ENCODE data around the gene DNAH17.

The DNAH17 gene

DNA sequence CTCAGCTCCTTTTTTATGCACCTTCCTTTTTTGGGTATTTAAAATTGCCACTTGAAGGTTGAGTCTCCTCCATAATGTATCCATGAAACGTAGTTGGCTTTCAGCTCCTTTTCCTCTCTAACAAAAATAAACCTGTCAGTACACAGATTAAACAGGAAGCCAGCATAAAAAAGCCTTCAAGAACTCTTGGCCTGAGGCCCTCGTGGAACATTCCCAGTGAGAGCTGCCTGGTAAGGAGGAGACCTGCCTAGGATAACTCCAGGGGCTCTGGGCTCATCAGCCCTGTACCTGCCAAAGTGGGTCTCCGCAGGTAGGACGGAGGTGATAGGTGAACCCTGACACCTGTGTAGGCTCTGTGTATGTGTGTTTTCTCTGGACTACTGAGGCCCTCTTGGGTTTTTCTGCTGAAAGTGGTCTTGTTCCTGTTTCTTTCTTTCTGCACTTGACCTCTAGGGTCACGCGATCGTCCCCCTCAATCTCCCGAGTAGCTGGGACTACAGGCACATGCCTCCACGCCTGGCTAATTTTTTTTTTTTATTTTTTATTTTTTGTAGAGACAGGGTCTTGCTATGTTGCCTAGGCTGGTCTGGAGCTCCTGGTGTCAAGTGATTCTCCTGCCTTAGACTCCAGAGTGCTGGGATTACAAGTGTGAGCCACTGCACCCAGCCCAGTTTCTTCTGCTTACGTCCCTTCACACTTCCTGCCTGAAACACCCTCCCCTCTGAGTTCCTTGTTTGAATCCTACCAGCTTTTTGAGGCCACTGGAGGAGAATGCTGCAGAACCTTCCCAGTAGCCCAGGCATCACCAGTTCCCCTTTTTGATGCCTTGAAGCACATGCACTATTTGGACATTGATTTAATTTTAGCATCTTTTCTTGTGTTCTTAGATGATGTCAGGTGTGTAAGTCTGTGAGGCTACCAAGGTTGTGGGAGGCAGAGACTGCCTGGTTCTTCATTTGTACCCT, 188.9 kb downstream of the DNAH17 start:
- DNase-seq = no peak

GRCh38 chr17:78384479-78385175, 192.6 kb downstream of the DNAH17 start:
- DNase-seq = no peak

DNA sequence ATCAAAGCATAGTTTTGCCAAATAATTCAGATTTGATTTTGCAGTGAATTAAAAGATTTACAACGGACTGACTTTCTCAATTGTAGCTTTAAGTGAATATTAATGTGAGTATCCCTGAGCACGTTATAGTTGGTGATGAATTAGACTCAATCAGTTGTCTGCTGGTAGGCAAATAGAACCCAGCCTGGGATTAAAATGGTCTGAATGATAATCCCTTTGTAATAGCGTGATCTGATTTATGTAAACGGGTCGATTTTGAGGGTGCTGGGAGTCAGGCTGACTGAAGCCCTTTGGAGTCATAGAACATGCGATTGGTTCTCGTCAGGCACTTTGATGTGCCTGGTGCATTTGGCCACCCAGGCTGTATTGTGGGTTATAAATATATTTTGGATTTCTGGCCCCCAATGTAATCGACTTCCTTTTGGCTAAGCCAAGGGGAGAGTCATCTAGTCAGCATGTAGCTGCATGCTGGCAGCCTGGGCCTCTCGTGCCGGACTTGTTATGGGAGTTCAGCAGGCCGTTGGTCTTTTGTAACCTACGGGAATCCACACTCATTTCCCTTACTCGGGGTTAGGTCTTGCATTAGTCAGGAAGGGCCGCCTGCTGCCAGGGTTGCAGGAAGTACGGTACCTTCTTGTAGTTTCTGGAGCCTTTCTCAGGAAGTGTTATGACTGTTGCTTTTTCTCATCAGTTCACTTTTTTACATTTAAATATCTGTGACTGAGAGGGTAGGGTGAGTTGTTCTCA, 193.3 kb downstream of the DNAH17 start:
- DNase-seq = peak in 1 of 5 donors; percentile 89

GRCh38 chr17:78381601-78382232, 195.5 kb downstream of the DNAH17 start:
- DNase-seq = peak in 3 of 5 donors; percentile 29 to 86 (median 42)

GRCh38 chr17:78380370-78380769, 196.8 kb downstream of the DNAH17 start:
- peak in 1 of 5 donors; percentile 47 for DNase-seq

- peak in 1 of 5 donors; percentile 46 for DNase-seq
These were observed 198.1 kb downstream of the DNAH17 start for GRCh38 chr17:78379131-78379491.

GRCh38 chr17:78378225-78379130, 198.7 kb downstream of the DNAH17 start, which contains the start of gene PGS1:
TSS of gene PGS1 (plus strand) at chr17:78378649. CDS start at chr17:78378666, 17 bp downstream.
- DNase-seq = peak; percentile 61 to 84 (median 74)

- no peak for DNase-seq
These were observed 199.4 kb downstream of the DNAH17 start for GRCh38 chr17:78377858-78378224.

GRCh38 chr17:78376161-78376560, 201.0 kb downstream of the DNAH17 start:
- no peak for DNase-seq

DNA sequence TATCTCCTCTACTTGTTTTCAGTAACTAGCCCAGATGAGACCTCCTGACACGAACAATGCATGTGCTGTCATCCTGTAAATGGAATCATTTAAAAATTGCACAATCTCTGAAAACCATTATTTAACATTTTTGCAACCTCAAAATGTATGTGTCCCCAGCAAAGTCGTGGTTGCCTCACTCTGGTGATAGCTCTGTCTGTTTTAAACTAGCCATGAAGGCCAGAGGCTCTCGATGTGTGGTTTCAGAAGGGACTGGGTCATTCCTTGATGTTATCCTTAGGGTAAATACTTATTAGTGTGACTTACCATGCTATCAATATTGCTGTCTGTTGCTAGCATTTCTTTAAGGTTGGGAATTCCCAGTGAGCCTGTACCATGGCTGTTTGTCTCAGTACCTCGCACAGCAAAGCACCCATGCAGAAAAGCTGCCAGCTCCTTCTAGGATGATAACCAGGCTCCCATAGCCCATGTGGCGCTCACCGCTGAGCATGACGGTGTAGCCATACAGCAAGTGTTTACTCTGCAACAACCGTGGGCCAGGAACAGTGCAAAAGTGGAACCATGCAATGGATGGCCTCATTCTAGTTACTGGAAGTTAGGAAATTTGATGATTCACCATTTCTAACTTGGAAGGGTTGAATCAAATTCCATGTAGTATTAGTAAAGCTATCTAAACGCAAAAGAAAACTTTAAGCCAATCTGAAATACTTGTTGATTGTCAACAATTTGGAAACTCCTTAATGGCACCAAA, 201.6 kb downstream of the DNAH17 start:
- DNase-seq = no peak

DNA sequence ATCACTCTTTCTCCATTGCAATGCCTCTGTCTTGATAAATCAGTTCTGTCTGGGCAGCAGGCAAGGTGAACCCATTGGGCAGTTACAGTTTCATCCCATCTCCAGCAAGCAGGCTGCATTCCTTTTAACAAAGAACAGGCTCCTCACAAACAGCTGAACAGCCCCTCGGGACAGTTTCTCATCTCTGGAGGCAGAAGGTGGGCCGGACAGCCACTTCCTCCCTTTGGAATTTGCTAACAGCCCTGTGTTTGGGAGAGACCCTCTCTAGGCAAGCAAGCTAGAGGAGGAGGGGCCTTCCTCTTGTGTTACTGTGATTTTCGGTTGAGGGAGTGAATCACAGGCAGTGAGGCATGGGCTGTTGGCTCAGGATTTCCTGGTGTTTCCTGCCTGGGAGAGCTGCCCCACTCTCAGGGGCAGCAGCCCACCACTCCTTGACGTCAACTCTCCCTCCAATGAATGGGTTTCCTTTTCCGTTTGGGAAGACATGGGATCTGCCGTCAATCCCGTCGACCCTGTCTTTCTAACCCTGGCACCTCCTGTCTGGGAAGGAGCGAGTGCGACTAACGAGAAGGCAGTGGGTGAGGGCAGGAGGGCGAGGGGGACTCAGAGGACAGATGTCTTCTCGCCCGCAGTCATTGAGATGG, 202.4 kb downstream of the DNAH17 start:
- no peak for DNase-seq

DNA sequence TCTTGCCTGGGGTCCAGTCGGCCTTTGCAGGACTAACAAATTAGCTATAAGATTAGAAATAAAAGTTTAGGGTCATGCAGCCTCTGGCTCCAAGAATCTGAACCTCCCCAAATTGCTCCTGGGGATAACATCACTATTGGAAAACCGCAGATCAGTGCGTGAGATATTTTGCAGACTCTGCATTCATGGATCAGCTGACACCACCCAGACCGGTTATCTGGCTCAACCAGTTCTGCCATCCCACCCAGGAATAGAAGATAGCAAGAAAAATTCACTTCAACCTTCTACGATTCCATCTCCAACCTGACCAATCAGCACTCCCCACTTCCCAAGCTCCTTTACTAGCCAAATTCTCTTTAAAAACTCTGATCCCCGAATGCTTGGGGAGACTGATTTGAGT, 203.0 kb downstream of the DNAH17 start:
- no peak for DNase-seq
